Ectodermal cell (in vitro differentiated cells): ENCODE data around the gene TMC4.

Experiments used
- H3K27ac ChIP-seq: 2 replicates; pipeline ENCODE4 v1.7.0; 2013; ENCODE audit warnings: mild to moderate bottlenecking, low read depth, low read length; ENCODE audit not compliant: insufficient read depth, poor library complexity, severe bottlenecking
- H3K27me3 ChIP-seq: 2 replicates; pipeline ENCODE4 v1.7.0; 2013; ENCODE audit warnings: mild to moderate bottlenecking, low read length; ENCODE audit not compliant: insufficient read depth, control insufficient read depth, poor library complexity, severe bottlenecking
- H3K36me3 ChIP-seq: one replicate; pipeline ENCODE4 v1.7.0; 2013; ENCODE audit warnings: low read length; ENCODE audit not compliant: control insufficient read depth, insufficient read depth
- H3K4me1 ChIP-seq: one replicate; pipeline ENCODE4 v1.7.0; 2013; ENCODE audit warnings: low read length; ENCODE audit not compliant: control insufficient read depth, insufficient read depth
- H3K4me3 ChIP-seq: 2 replicates; pipeline ENCODE4 v1.7.0; 2013; ENCODE audit warnings: low read depth, low read length, control low read depth; ENCODE audit not compliant: insufficient read depth
- H3K9me3 ChIP-seq: 2 replicates; pipeline ENCODE4 v1.7.0; 2013; ENCODE audit warnings: mild to moderate bottlenecking, low read length, moderate library complexity; ENCODE audit not compliant: control insufficient read depth
- WGBS, 2 experiments: methylation state at CpG; one replicate each; pipeline ENCODE4 v1.1.7; 2013; ENCODE audit warnings: missing lambda C conversion rate in 2 of 2; 5-methylcytosine and 5-hydroxymethylcytosine counted together

TMC4 gene

GRCh38 chr19:54154603-54155345 lies 18.2 kb downstream of the TMC4 start:
- Histone ChIP-seq H3K27me3 (no peaks in the 10 kb centered on the region), H3K27ac (no peak overlapping the region), H3K9me3 (no peaks in the 10 kb centered on the region), H3K36me3 (peaks cover 58% of the 10 kb centered on the region), H3K4me1 (peaks cover 8% of the 10 kb centered on the region), H3K4me3 (no peak overlapping the region)
- WGBS, 2 experiments: 94 to 96% methylated on average over 18 of the region's 18 CpGs

DNA sequence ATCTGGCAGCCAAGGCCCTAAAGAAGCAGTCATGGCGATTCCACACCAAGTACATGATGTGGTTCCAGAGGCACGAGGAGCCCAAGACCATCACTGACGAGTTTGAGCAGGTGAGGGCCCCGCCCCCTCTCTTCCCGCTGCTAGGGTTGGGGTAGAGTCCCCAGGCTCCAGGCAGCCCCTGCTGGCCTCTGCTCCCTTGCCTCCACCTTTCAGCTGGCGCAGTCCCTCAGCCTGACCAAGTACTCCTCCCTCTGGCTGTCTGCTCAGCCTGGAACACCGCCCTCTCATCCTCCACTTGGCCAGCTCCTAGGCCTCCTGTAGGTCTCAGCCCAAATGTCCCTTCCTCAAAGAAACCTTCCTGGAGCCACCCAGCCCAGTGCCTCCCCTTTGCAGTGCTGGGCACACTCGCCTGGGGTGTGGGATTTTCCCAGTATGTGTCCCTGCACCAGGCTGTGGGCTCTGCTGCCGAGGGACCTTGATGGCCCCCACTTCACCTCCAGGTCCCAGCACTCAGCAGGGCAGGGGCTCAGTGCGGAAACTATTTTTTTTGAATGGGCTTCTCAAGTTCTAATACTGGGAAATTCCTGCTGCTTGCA lies 19.1 kb downstream of the TMC4 start:
- H3K36me3 ChIP-seq: peaks cover 67% of the 10 kb centered on the region
- H3K4me1 ChIP-seq: peaks cover 6% of the 10 kb centered on the region
- no peaks in the 10 kb centered on the region for H3K27me3 ChIP-seq
- no peaks in the 10 kb centered on the region for H3K9me3 ChIP-seq
- no peak overlapping the region for H3K27ac ChIP-seq
- H3K4me3 ChIP-seq: no peak overlapping the region
- 91% methylated on average over 10 of the region's 10 CpGs for WGBS, 2 experiments

- no peak overlapping the region for H3K4me3 ChIP-seq
- no peak overlapping the region for H3K27ac ChIP-seq
- no peaks in the 10 kb centered on the region for H3K9me3 ChIP-seq
- H3K36me3 ChIP-seq: peaks cover 75% of the 10 kb centered on the region
- 97 to 98% methylated on average over 25 of the region's 25 CpGs for WGBS, 2 experiments
- no peaks in the 10 kb centered on the region for H3K4me1 ChIP-seq
- H3K27me3 ChIP-seq: no peaks in the 10 kb centered on the region
These were observed 20.0 kb downstream of the TMC4 start for GRCh38 chr19:54152878-54153524.

DNA sequence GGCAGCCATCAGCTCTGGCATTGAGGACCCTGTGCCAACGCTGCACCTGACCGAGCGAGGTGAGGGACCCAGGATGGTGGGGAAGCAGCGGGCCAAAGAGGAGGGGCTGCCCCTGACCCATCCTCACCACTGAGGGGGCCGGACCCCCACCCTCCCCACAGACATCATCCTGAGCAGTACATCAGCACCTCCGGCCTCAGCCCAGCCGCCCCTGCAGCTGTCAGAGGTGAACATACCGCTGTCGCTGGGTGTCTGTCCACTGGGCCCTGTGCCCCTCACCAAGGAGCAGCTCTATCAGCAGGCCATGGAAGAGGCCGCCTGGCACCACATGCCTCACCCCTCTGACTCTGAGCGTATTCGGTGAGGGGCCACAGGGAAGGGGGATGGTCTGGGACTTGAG lies 20.7 kb downstream of the TMC4 start:
- WGBS, 2 experiments: 95% methylated on average over 12 of the region's 12 CpGs
- H3K4me3 ChIP-seq: no peak overlapping the region
- peaks cover 82% of the 10 kb centered on the region for H3K36me3 ChIP-seq
- H3K9me3 ChIP-seq: no peaks in the 10 kb centered on the region
- no peak overlapping the region for H3K27ac ChIP-seq
- no peaks in the 10 kb centered on the region for H3K4me1 ChIP-seq
- no peaks in the 10 kb centered on the region for H3K27me3 ChIP-seq

- Histone ChIP-seq H3K36me3 (peaks cover 89% of the 10 kb centered on the region), H3K9me3 (no peaks in the 10 kb centered on the region), H3K27ac (no peak overlapping the region), H3K4me1 (no peaks in the 10 kb centered on the region), H3K27me3 (no peaks in the 10 kb centered on the region), H3K4me3 (no peak overlapping the region)
- 95 to 96% methylated on average over 23 of the region's 23 CpGs for WGBS, 2 experiments
These were observed 21.5 kb downstream of the TMC4 start for GRCh38 chr19:54151362-54152035.

DNA sequence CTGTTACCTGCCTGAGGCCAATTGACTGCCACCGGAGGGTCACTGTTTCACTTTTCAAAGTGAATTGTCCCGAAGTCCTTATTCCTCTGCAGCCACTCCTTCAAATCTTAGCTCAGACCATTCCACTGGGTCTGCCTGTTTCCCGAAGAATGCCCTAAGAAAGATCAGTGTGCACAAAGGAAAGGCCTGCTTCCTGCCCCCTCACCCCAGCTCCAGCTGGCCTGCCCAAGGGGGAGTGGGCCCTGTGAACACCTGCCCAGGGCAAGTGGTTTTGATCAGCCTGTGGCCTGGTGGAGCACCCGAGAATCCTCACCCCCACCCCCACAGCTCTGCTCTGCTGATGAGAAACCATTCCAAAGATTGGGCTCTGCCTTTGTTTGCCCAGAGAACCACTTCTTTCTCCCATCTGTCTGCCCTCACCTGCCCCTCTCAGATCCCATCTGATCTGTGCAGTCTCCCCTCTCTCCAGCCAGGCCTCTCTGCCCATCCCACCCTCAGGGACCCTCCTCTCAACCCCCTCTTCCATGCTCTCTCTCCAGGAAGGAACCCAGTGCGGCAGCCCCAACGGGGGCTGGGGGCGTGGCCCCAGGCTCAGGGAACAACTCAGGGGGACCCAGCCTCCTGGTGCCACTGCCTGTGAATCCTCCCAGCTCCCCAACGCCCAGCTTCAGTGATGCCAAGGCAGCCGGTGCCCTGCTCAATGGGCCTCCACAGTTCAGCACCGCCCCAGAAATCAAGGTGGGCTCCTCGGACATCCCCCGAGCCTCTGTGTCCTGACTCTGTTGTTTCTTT lies 23.7 kb downstream of the TMC4 start:
- Histone ChIP-seq H3K4me3 (no peak overlapping the region), H3K36me3 (peaks cover 88% of the 10 kb centered on the region), H3K9me3 (no peaks in the 10 kb centered on the region), H3K27me3 (no peaks in the 10 kb centered on the region), H3K27ac (no peak overlapping the region), H3K4me1 (no peaks in the 10 kb centered on the region)
- WGBS, 2 experiments: 94 to 95% methylated on average over 12 of the region's 12 CpGs

DNA sequence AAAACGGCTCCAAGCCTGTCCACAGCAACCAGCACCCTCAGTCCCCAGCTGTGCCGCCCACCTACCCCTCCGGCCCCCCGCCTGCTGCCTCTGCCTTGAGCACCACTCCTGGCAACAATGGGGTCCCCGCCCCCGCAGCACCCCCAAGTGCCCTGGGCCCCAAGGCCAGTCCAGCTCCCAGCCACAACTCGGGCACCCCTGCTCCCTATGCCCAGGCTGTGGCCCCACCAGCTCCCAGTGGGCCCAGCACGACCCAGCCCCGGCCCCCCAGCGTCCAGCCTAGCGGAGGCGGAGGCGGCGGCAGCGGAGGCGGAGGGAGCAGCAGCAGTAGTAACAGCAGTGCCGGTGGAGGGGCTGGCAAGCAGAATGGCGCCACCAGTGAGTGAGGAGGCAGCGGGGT lies 24.8 kb downstream of the TMC4 start:
- Histone ChIP-seq H3K4me1 (no peaks in the 10 kb centered on the region), H3K4me3 (no peak overlapping the region), H3K9me3 (no peaks in the 10 kb centered on the region), H3K27me3 (no peaks in the 10 kb centered on the region), H3K36me3 (peaks cover 88% of the 10 kb centered on the region), H3K27ac (no peak overlapping the region)
- WGBS, 2 experiments: 93% methylated on average over 19 of the region's 19 CpGs

GRCh38 chr19:54147676-54148075 lies 25.3 kb downstream of the TMC4 start:
- no peaks in the 10 kb centered on the region for H3K9me3 ChIP-seq
- no peaks in the 10 kb centered on the region for H3K27me3 ChIP-seq
- H3K4me1 ChIP-seq: no peaks in the 10 kb centered on the region
- WGBS, 2 experiments: 96% methylated on average over 3 of the region's 3 CpGs
- H3K36me3 ChIP-seq: peaks cover 87% of the 10 kb centered on the region
- H3K27ac ChIP-seq: no peak overlapping the region
- no peak overlapping the region for H3K4me3 ChIP-seq

DNA sequence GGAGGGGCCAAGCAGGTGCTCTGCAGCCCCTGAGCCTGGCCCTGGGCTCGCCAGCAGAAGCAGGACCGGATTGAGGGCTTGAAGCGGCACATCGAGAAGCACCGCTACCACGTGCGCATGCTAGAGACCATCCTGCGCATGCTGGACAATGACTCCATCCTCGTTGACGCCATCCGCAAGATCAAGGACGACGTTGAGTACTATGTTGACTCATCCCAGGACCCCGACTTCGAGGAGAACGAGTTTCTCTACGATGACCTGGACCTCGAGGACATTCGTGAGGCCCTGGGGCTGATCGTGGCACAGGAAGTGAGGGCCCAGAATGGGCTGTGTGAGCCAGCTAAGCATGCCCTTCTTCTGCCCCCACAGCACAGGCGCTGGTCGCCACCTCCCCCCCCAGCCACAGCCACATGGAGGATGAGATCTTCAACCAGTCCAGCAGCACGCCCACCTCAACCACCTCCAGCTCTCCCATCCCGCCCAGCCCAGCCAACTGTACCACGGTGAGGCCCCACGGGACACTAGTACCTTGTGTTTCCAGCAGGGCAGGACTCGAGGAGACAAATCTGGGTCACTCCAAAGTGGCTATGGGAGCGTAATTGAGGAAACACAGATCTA lies 27.3 kb downstream of the TMC4 start:
- H3K36me3 ChIP-seq: peaks cover 72% of the 10 kb centered on the region
- no peaks in the 10 kb centered on the region for H3K9me3 ChIP-seq
- H3K4me1 ChIP-seq: no peaks in the 10 kb centered on the region
- H3K27me3 ChIP-seq: no peaks in the 10 kb centered on the region
- no peak overlapping the region for H3K4me3 ChIP-seq
- 97% methylated on average over 28 of the region's 28 CpGs for WGBS, 2 experiments
- no peak overlapping the region for H3K27ac ChIP-seq
